Measurements from ENCODE around the gene HIF3A.

DNA sequence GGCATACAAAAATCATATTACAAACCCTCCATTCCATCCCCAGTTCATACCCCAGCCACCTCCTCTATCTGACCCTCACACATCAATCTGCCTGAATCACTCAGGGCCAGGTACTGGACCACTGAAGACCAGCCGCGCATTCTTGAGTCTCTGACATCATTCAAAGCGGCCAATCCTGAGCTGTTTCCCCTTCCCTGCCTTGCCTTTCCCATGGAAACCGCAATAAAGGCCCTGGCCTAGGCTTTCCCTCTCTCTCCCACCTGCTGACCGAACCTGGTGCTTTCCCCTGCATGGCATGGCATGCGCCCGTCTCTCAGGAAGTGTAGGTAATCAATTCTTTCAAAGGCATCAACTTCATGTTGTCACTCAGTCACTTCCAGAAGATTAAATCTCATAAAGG lies 17.7 kb upstream of the HIF3A start:
- no peak for TF ChIP-seq POLR2A (IDR thresholded peaks at IDR 0.05)
- TF ChIP-seq, protein P1, sequence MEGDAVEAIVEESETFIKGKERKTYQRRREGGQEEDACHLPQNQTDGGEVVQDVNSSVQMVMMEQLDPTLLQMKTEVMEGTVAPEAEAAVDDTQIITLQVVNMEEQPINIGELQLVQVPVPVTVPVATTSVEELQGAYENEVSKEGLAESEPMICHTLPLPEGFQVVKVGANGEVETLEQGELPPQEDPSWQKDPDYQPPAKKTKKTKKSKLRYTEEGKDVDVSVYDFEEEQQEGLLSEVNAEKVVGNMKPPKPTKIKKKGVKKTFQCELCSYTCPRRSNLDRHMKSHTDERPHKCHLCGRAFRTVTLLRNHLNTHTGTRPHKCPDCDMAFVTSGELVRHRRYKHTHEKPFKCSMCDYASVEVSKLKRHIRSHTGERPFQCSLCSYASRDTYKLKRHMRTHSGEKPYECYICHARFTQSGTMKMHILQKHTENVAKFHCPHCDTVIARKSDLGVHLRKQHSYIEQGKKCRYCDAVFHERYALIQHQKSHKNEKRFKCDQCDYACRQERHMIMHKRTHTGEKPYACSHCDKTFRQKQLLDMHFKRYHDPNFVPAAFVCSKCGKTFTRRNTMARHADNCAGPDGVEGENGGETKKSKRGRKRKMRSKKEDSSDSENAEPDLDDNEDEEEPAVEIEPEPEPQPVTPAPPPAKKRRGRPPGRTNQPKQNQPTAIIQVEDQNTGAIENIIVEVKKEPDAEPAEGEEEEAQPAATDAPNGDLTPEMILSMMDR (IDR thresholded peaks at IDR 0.05), result no peak

Measured in esophagus squamous epithelium (tissue), 4 donors.